Stimulated activated CD4-positive, alpha-beta T cell treated with anti-CD3 and anti-CD28 coated beads, Interleukin-1b, Interleukin-23, amount 100 ng/mL, for 4 hours (primary cell): ENCODE results near the gene CHRNA10.
"Not testable (repeated sequence)": the region's sequence is repeated elsewhere in the genome, so short reads cannot be mapped to it uniquely, and the experiment has no call there.

Experiments
- DNase-seq, 2 donors: peaks; one replicate each; pipeline ENCODE4 v3.0.0-alpha.2; 2020; ENCODE audit warnings: low read depth in 2 of 2

CHRNA10 gene

DNA sequence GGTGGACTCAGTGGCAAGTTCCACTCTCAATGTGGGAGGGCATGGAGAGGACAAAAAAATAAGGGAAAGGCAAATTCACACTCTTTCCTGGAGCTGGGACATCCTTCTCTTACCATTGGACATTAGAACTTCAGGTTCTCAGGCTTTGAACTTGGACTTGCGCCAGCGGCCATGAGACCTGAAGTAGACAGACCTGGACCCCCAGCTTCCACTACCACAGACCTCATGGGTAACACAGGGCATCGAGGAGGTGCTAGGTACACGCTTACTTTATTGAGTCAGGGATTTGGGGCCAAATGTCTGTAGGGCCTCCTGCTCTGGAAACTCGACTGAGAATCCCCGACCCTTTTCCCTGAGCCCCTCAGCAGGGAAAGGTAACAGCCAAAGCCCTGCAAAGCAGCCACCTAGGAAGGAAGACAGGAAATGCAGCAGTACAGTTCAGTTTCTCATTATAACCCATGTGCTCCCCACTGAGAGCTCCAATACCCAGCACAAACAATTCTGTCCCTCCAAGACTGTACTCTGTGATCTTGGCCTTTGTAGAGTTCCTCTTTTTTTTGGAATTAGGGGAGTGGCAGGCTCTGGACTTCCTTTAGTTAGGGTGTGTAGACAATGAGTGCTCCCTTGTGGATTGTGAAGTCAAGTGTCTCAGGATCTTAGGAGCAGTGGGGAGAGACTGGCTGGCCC, 5.7 kb downstream of the CHRNA10 start:
- no peak for DNase-seq

- no peak for DNase-seq
Observed at GRCh38 chr11:3664032-3664630, 7.1 kb downstream of the CHRNA10 start.

- no peak for DNase-seq
Observed at GRCh38 chr11:3662856-3663255, 8.3 kb downstream of the CHRNA10 start.

GRCh38 chr11:3660960-3661359, 10.2 kb downstream of the CHRNA10 start:
- no peak for DNase-seq

GRCh38 chr11:3659595-3660515, 11.3 kb downstream of the CHRNA10 start:
- no peak for DNase-seq

GRCh38 chr11:3658252-3658651, 12.9 kb downstream of the CHRNA10 start:
- DNase-seq = no peak

DNA sequence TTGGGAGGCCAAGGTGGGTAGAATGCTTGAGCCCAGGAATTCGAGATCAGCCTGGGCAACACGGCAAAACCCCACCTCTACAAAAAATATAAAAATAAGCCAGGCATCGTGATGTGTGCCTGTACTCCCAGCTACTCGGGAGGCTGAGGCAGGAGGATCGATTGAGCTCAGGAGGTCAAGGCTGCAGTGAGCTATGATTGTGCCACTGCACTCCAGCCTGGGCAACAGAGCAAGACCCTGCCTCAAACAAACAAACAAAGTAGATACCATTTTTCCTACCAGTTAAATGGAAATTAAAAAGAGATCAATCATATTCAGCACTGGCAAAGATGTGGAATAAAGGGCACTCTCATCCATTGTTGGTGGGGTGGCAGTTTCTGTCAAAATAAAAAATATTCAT, 13.9 kb downstream of the CHRNA10 start:
- DNase-seq = not testable (repeated sequence)

DNA sequence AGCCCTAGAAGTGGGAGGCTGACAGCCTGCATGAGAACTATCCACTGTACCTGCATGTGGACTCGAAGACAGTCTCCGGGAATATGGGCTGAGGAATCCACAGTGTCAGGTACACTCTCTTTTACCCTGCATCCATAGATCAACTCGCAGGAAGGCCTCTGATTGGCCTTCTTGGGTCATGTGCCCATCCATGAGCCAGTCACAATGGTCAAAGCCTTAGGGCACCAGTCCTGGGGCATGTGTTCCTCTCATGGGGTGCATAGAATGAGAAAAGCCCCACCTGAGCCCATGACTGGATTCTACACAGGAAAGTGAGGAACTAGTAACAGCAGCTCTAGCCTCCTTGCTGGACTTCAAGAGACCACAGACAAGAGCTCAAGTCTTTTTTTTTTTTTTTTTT, 15.6 kb downstream of the CHRNA10 start:
- DNase-seq = no peak

GRCh38 chr11:3652514-3652913, 18.7 kb downstream of the CHRNA10 start:
- DNase-seq = not testable (repeated sequence)

GRCh38 chr11:3649374-3649773, 21.8 kb downstream of the CHRNA10 start:
- DNase-seq = not testable (repeated sequence)

- DNase-seq = not testable (repeated sequence)
Observed at GRCh38 chr11:3648843-3649242, 22.3 kb downstream of the CHRNA10 start.

- no peak for DNase-seq
Observed at GRCh38 chr11:3645552-3645951, 25.6 kb downstream of the CHRNA10 start.

DNA sequence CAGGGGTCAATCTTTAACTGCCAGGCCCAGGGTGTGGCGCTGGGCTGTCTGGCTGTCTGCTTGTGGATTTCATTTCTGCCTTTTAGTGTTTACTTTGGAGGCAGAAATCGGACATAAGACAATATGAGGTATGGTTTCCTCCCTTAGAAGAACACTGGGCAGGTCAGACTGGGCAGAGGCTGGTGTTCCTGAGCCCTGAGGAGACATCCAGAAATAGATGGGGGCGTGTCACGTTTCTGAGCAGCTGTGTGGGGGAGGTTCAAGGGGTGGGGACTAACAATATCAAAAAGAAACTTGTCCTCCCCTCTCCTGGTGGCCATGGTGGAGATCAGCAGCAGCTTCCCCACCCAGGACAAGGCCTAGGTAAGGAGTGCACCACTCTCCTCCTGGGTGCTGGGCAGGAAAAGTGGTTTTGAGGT, 26.4 kb downstream of the CHRNA10 start, which contains the start of gene ART1:
ART1 (plus strand) TSS at position 312 of the 419 bp plus-strand sequence. CDS start 14,086 bp downstream, outside the sequence.
- no peak for DNase-seq

- not testable (repeated sequence) for DNase-seq
Observed at GRCh38 chr11:3643102-3643546, 28.1 kb downstream of the CHRNA10 start.

GRCh38 chr11:3642071-3642951, 28.9 kb downstream of the CHRNA10 start:
- DNase-seq = peak; percentile 52 to 74

GRCh38 chr11:3641701-3642070, 29.5 kb downstream of the CHRNA10 start, which contains the start of gene ART5:
TSS of gene ART5 (minus strand) at chr11:3641992. CDS start at chr11:3641862, 130 bp downstream.
- DNase-seq = no peak

- DNase-seq = no peak
Observed at GRCh38 chr11:3641191-3641590, 30.0 kb downstream of the CHRNA10 start.

GRCh38 chr11:3639841-3640240, 31.3 kb downstream of the CHRNA10 start:
- no peak for DNase-seq

DNA sequence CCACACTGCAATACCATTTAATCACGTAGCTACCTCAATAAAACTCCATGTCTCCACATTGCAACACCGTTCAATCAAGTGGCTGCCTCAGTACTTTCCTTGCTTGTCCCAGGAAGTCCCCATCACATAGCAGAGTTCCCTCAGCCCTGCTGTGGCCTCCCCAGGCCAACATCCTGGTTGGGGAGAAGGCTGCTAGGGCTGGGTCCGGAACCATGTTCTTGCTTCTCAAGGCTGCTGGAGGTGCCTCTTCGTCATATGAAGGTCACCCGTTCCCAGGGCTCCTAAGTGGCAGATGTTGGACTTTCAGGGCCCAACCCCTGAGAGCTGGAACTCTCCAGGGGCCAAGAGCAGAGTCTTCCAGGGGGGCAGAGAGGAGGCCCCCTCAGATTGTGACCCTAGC, 32.7 kb downstream of the CHRNA10 start:
- no peak for DNase-seq

- no peak for DNase-seq
Observed at GRCh38 chr11:3637201-3637600, 34.0 kb downstream of the CHRNA10 start.
